Endothelial cell of umbilical vein (primary cell): ENCODE measurements around the gene ITIH2. TPM values are rescaled to one million over a fixed set of nuclear protein-coding genes. Genes with fewer than 3 reads are reported as not detected.

ENCODE experiments used
- BruUV-seq: library from RNA; stranded (reverse); fragments of 400-500 nt; replicated peaks from 2 replicates; lab custom pipeline; 2021; lab: Mats Ljungman, UMichigan
- CTCF ChIA-PET: fragments of 300-600, 350-600 bp; sonication (Branson Sonifier 250); formaldehyde crosslinking; loops from one replicate; lab custom pipeline; 2021; ENCODE audit warnings: antibody characterized with exemption, inconsistent platforms; lab: Charles Lee
- POLR2A ChIA-PET: fragments of 300-600, 350-600 bp; sonication (Branson Sonifier 250); formaldehyde crosslinking; loops from one replicate; lab custom pipeline; 2021; ENCODE audit warnings: antibody characterized with exemption, inconsistent platforms; lab: Charles Lee
- DNase-seq: peaks from one replicate; pipeline ENCODE4 v3.0.0-alpha.2; 2011; ENCODE audit warnings: low read depth, low spot score
- FAIRE-seq: peaks from 2 replicates; lab custom pipeline; 2011; peaks lifted over from hg19 to GRCh38; lab: Jason Lieb, UNC
- H2AFZ ChIP-seq: 2 replicates; pipeline ENCODE4 v1.6.0; 2012; ENCODE audit warnings: low read depth, low read length, control low read depth, inconsistent platforms
- H3K27ac ChIP-seq: 2 replicates; pipeline ENCODE4 v1.5.1; 2011; ENCODE audit warnings: low read depth, mild to moderate bottlenecking, control low read depth, low read length, moderate library complexity; ENCODE audit not compliant: insufficient read depth
- H3K27me3 ChIP-seq, 2 experiments: 2 replicates each; pipeline versions ENCODE4 v1.6.0 to v1.6.1; 2011; ENCODE audit warnings: low read length in 2 of 2, mixed read lengths in 1 of 2; ENCODE audit not compliant: control insufficient read depth in 2 of 2, insufficient read depth in 2 of 2
- H3K36me3 ChIP-seq, 2 experiments: 2 replicates in 1 of 2; 3 replicates in 1 of 2; pipeline ENCODE4 v1.5.1; 2011; ENCODE audit warnings: low read length in 2 of 2, mild to moderate bottlenecking in 1 of 2, moderate library complexity in 1 of 2; ENCODE audit not compliant: control insufficient read depth in 2 of 2, insufficient read depth in 2 of 2; ENCODE audit errors: extremely low read depth in 1 of 2
- H3K4me1 ChIP-seq: 3 replicates; pipeline ENCODE4 v1.5.1; 2011; ENCODE audit warnings: mild to moderate bottlenecking, low read length; ENCODE audit not compliant: control insufficient read depth, insufficient read depth; ENCODE audit errors: extremely low read depth
- H3K4me2 ChIP-seq: 2 replicates; pipeline ENCODE4 v1.6.1; 2011; ENCODE audit warnings: low read length, control low read depth, mixed read lengths; ENCODE audit not compliant: insufficient read depth
- H3K4me3 ChIP-seq, 3 experiments: fragments of 200-600 bp in 1 of 3; sonication (generic), shearing (Covaris generic) in 1 of 3; replicated peaks in 1 of 3; 2 replicates each; pipeline ENCODE4 v1.5.1; 2011 to 2016; ENCODE audit warnings: control low read depth in 3 of 3, low read length in 3 of 3, mild to moderate bottlenecking in 2 of 3, inconsistent platforms in 1 of 3, low read depth in 1 of 3, moderate library complexity in 1 of 3; ENCODE audit not compliant: insufficient read depth in 1 of 3
- H3K79me2 ChIP-seq: 2 replicates; pipeline ENCODE4 v1.6.0; 2012; ENCODE audit warnings: low read length, inconsistent platforms; ENCODE audit not compliant: control insufficient read depth, insufficient read depth
- H3K9ac ChIP-seq: replicated peaks from 2 replicates; pipeline ENCODE3; 2011; ENCODE audit warnings: low read length, control low read depth; ENCODE audit not compliant: insufficient read depth; ENCODE audit errors: extremely low read depth
- H3K9me1 ChIP-seq: replicated peaks from 3 replicates; pipeline ENCODE4 v1.6.0; 2011; ENCODE audit warnings: mild to moderate bottlenecking, low read length; ENCODE audit not compliant: control insufficient read depth, insufficient read depth; ENCODE audit errors: extremely low read depth
- H3K9me3 ChIP-seq: replicated peaks from 2 replicates; pipeline ENCODE4 v1.5.1; 2012; ENCODE audit warnings: low read length, inconsistent platforms; ENCODE audit not compliant: control insufficient read depth, insufficient read depth
- H4K20me1 ChIP-seq: replicated peaks from 2 replicates; pipeline ENCODE3; 2011; ENCODE audit warnings: mild to moderate bottlenecking, low read length; ENCODE audit not compliant: control insufficient read depth, insufficient read depth; ENCODE audit errors: extremely low read depth
- CTCF ChIP-seq, 2 donors: IDR thresholded peaks; 1 replicate in 1 of 2; 2 replicates in 1 of 2; pipeline ENCODE4 v1.5.1; 2011; ENCODE audit warnings: low read length in 2 of 2, mild to moderate bottlenecking in 2 of 2, moderate library complexity in 2 of 2, control low read depth in 1 of 2, inconsistent platforms in 1 of 2, low read depth in 1 of 2; ENCODE audit not compliant: insufficient read depth in 1 of 2; ENCODE audit errors: extremely low read depth in 1 of 2
- EZH2 ChIP-seq: IDR thresholded peaks from 2 replicates; pipeline ENCODE4 v1.6.1; 2012; ENCODE audit warnings: borderline replicate concordance, low read depth, mild to moderate bottlenecking, moderate library complexity, low read length, inconsistent platforms; ENCODE audit not compliant: severe bottlenecking
- FOS ChIP-seq: IDR thresholded peaks from 2 replicates; pipeline ENCODE4 v1.6.1; 2011; ENCODE audit warnings: mild to moderate bottlenecking, low read length, moderate library complexity, borderline replicate concordance; ENCODE audit not compliant: insufficient read depth
- GATA2 ChIP-seq: IDR thresholded peaks from 2 replicates; pipeline ENCODE4 v1.7.0; 2011; ENCODE audit warnings: low read depth, mild to moderate bottlenecking, moderate library complexity, mixed read lengths, low read length; ENCODE audit not compliant: insufficient read length, insufficient read depth
- JUN ChIP-seq: IDR thresholded peaks from 2 replicates; pipeline ENCODE4 v1.6.1; 2011; ENCODE audit warnings: borderline replicate concordance, low read depth; ENCODE audit not compliant: insufficient read length, insufficient read depth
- MAX ChIP-seq: IDR thresholded peaks from 2 replicates; pipeline ENCODE4 v1.6.1; 2011; ENCODE audit not compliant: insufficient read depth, insufficient read length
- MYC ChIP-seq: IDR thresholded peaks from one replicate; pipeline ENCODE4 v1.6.1; 2011; ENCODE audit warnings: mild to moderate bottlenecking, low read depth, low read length
- POLR2A ChIP-seq: IDR thresholded peaks from 2 replicates; pipeline ENCODE4 v1.6.1; 2012; ENCODE audit warnings: low read depth, mild to moderate bottlenecking, control low read depth, low read length
- POLR2AphosphoS5 ChIP-seq: IDR thresholded peaks from 2 replicates; pipeline ENCODE4 v1.6.1; 2012; ENCODE audit warnings: low read depth, mild to moderate bottlenecking, control low read depth, low read length, moderate library complexity; ENCODE audit not compliant: insufficient read depth
- dilution Hi-C: fragments of 300-500 bp; cut with MboI; formaldehyde crosslinking; loops from one replicate; pipeline ENCODE4 v1.15.0; 2019; ENCODE audit warnings: low sequenced_read_pairs; ENCODE audit not compliant: extremely low pct_ligation_motif_present
- intact Hi-C: fragments of 100-400 bp; cut with micrococcal nuclease; formaldehyde crosslinking; loops from one replicate; pipeline ENCODE4 v1.10.0; 2022
- polyA plus RNA-seq, 4 experiments: library from polyadenylated mRNA; depleted of rRNA in 3 of 4; stranded (reverse) in 3 of 4; unstranded in 1 of 4; fragments of >200 nt; gene quantifications; 2 replicates each; pipeline versions ENCODE4 v1.2.1 to v1.2.3, GENCODE V29; 2011 to 2012; ENCODE audit warnings: missing spikeins in 1 of 4
- total RNA-seq: library from RNA; stranded (reverse); gene quantifications from 2 replicates; pipeline ENCODE4 v1.2.3, GENCODE V29; 2021

Gene ITIH2
- total and polyA plus RNA-seq, 2 donors (not counting 3 experiments of a cell fraction or from before 2014, with no cell fraction given), result not detected

GRCh38 chr10:7700577-7701125 lies 2.5 kb upstream of the ITIH2 start:
- Histone ChIP-seq H3K36me3 (no peaks in the 10 kb centered on the region), H3K4me1 (no peaks in the 10 kb centered on the region), H3K79me2 (no peaks in the 10 kb centered on the region), H3K4me3 (no peak overlapping the region), H3K9me1 (no peaks in the 10 kb centered on the region), H3K27ac (no peak overlapping the region), H2AFZ (no peak overlapping the region), H3K4me2 (no peak overlapping the region), H3K9me3 (no peaks in the 10 kb centered on the region), H3K9ac (no peak overlapping the region), H3K27me3 (peaks cover 0 to 2% of the 10 kb centered on the region in 2 experiments), H4K20me1 (no peaks in the 10 kb centered on the region)
- TF ChIP-seq EZH2 (no peak), GATA2 (no peak), POLR2AphosphoS5 (no peak), MAX (no peak), POLR2A (no peak), MYC (no peak), CTCF (IDR thresholded peaks at IDR 0.05; ENCODE audit: extremely low read depth in 1 of 2, insufficient read depth in 1 of 2, low read depth in 1 of 2, low read length in 2 of 2) (no peak), FOS (no peak), JUN (no peak)
- dilution Hi-C loops (no loop called here), intact Hi-C loops (no loop called here)
- no peak for FAIRE-seq
- BruUV-seq, result no TSS peak
- ChIA-PET CTCF (interaction anchor here (1.2 kb wide), 2 partner anchors 14 to 1267 kb away, joined by 3 to 4 read pairs; no protein-coding TSS in a partner anchor), POLR2A (no interaction called here)
- no peak for DNase-seq
